Measurements from ENCODE around the gene ATF7.
"Not testable (repeated sequence)": the region's sequence is repeated elsewhere in the genome, so short reads cannot be mapped to it uniquely, and the experiment has no call there.

ATF7 gene

GRCh38 chr12:53617700-53618099, 8.5 kb downstream of the ATF7 start:
- no peak overlapping the region for H3K4me3 ChIP-seq (ENCODE audit: low read depth, low read length)

GRCh38 chr12:53616950-53617349, 9.2 kb downstream of the ATF7 start:
- TF ChIP-seq, protein P1, sequence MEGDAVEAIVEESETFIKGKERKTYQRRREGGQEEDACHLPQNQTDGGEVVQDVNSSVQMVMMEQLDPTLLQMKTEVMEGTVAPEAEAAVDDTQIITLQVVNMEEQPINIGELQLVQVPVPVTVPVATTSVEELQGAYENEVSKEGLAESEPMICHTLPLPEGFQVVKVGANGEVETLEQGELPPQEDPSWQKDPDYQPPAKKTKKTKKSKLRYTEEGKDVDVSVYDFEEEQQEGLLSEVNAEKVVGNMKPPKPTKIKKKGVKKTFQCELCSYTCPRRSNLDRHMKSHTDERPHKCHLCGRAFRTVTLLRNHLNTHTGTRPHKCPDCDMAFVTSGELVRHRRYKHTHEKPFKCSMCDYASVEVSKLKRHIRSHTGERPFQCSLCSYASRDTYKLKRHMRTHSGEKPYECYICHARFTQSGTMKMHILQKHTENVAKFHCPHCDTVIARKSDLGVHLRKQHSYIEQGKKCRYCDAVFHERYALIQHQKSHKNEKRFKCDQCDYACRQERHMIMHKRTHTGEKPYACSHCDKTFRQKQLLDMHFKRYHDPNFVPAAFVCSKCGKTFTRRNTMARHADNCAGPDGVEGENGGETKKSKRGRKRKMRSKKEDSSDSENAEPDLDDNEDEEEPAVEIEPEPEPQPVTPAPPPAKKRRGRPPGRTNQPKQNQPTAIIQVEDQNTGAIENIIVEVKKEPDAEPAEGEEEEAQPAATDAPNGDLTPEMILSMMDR (IDR thresholded peaks at IDR 0.05; ENCODE audit: low read depth, low read length), result no peak
- H3K4me3 ChIP-seq (ENCODE audit: low read depth, low read length), result no peak overlapping the region

More at GRCh38 chr12:53617700-53618099, 8.5 kb downstream of the ATF7 start:
- TF ChIP-seq, protein P1 (IDR thresholded peaks at IDR 0.05; ENCODE audit: low read depth, low read length), result no peak

GRCh38 chr12:53613821-53614220, 12.4 kb downstream of the ATF7 start:
- no peak overlapping the region for H3K4me3 ChIP-seq (ENCODE audit: low read depth, low read length)
- TF ChIP-seq, protein P1 (IDR thresholded peaks at IDR 0.05; ENCODE audit: low read depth, low read length), result no peak

GRCh38 chr12:53612978-53613377, 13.2 kb downstream of the ATF7 start:
- TF ChIP-seq, protein P1 (IDR thresholded peaks at IDR 0.05; ENCODE audit: low read depth, low read length), result no peak

DNA sequence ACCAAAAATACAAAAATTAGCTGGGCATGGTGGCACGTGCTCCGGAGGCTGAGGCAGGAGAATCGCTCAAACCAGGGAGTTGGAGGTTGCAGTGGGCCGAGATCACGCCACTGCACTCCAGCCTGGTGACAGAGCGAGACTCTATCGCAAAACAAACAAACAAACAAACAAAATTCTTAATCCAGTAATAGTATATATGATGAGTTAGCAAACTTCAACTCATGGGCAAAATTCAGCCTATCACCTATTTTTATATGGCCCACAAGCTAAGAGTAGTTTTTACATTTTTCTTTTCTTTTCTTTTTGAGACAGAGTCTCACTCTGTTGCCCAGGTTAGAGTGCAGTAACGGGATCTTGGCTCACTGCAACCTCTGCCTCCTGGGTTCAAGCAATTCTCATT, 14.9 kb downstream of the ATF7 start:
- TF ChIP-seq, protein P1 (IDR thresholded peaks at IDR 0.05; ENCODE audit: low read depth, low read length), result no peak
- no peak overlapping the region for H3K4me3 ChIP-seq (ENCODE audit: low read depth, low read length)

More at GRCh38 chr12:53612978-53613377, 13.2 kb downstream of the ATF7 start:
- no peak overlapping the region for H3K4me3 ChIP-seq (ENCODE audit: low read depth, low read length)

- H3K4me3 ChIP-seq (ENCODE audit: low read depth, low read length), result not testable (repeated sequence)
Measured at GRCh38 chr12:53606688-53607087, 19.5 kb downstream of the ATF7 start.

DNA sequence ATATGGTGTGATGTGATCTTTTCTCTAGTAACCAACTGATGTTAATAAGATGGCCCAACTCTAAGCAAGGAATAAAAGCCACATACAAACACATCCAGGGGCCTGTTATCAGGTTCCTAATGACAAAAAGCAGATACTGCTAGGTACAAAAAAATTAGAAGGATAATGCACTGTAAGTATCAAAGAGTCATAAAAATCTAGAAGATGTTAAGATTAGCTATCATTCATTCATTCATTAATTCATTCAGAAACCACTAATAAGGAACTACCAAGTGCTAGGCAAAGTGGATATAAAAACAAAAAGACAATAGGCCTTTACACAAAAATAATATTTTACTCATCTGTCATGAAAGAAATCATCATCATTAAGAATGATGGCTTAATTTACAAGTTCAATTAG, 21.6 kb downstream of the ATF7 start:
- TF ChIP-seq, protein P1 (IDR thresholded peaks at IDR 0.05; ENCODE audit: low read depth, low read length), result no peak
- H3K4me3 ChIP-seq (ENCODE audit: low read depth, low read length), result no peak overlapping the region

GRCh38 chr12:53603804-53604203, 22.4 kb downstream of the ATF7 start:
- TF ChIP-seq, protein P1 (IDR thresholded peaks at IDR 0.05; ENCODE audit: low read depth, low read length), result no peak
- no peak overlapping the region for H3K4me3 ChIP-seq (ENCODE audit: low read depth, low read length)

All from WI38 (cell line).